ENCODE measurements around the gene PAK1.
"Not testable (repeated sequence)": the region's sequence is repeated elsewhere in the genome, so short reads cannot be mapped to it uniquely, and the experiment has no call there.

The PAK1 gene

DNA sequence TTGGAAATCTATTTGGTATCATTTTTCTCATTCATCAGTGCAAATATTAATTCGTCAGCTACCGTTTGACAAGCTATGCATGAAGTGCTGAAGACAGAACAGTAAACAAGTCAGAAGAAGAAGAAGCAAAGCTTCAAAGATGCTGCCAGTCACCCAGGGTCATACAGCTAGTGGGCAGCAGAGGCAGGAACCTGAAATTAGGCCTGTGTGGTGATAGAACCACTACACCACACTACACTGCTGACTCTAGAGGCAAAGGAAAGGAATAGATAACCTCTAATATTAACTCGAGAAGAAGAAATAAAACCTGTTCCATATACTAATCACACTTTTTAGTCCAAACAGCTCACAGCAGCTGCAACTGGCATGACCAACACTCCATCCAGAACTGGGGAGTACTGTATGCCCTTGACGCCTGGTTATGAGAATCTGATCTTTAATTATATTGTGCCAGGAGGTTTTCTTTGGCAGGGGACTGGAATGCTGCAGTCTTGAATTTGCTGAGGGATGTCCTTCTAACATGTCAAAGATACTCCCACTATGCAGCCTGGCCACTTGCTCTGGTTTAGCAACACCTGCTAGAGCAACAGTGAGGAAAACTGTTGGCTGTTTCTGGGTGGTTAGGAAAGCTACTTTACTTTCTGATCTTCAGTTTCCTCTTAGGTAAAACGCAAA is 73.0 kb downstream of the PAK1 start:
- no peak for DNase-seq

GRCh38 chr11:77400271-77400670 is 73.6 kb downstream of the PAK1 start:
- no peak for DNase-seq

- DNase-seq: no peak
Measured at GRCh38 chr11:77397631-77398030, 76.3 kb downstream of the PAK1 start.

GRCh38 chr11:77396911-77397310 is 77.0 kb downstream of the PAK1 start:
- no peak for DNase-seq

- DNase-seq: no peak
Measured at GRCh38 chr11:77396305-77396704, 77.6 kb downstream of the PAK1 start.

GRCh38 chr11:77395460-77396173 is 78.3 kb downstream of the PAK1 start:
- DNase-seq: no peak

DNA sequence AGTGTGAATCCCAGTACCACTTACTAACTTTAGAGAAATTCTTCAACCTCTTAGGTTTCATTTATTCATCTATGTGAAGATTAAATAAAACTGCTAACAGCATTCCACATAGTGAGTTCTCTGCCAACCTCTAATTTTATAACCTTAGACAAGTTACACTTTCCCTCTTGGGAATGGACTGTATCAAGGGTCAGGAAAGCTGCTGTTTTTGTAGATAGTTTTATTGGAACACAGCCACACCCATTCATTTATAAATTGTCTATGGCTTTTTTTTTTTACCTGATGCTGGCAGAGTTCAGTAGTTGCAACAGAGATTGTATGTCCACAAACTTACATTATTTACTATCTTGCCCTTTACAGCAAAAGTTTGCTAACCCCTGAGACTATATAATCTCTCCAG is 81.1 kb downstream of the PAK1 start:
- DNase-seq: no peak

- no peak for DNase-seq
Measured at GRCh38 chr11:77387701-77388100, 86.2 kb downstream of the PAK1 start.

GRCh38 chr11:77386178-77386577 is 87.7 kb downstream of the PAK1 start:
- no peak for DNase-seq

GRCh38 chr11:77385255-77385771 is 88.6 kb downstream of the PAK1 start:
- DNase-seq: not testable (repeated sequence)

DNA sequence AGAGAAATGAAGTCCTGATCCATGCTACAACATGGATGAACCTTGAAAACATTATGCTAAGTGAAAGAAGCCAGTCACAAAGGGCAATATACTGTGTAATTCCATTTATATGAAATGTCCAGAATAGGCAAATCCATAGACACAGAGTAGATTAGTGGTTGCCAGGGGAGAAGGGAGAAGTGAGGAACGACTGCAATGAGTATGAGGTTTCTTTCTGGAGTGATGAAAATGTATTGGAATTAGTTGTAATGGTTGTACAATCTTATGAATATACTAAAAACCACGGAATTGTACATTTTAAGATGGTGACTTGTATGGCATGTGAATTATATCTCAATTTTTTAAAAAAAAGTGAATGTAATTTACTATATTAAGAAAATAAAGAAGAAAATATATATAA is 89.3 kb downstream of the PAK1 start:
- DNase-seq: no peak

GRCh38 chr11:77383349-77383748 is 90.5 kb downstream of the PAK1 start:
- not testable (repeated sequence) for DNase-seq

- DNase-seq: no peak
Measured at GRCh38 chr11:77381729-77382665, 91.9 kb downstream of the PAK1 start.

- no peak for DNase-seq
Measured at GRCh38 chr11:77379934-77380333, 94.0 kb downstream of the PAK1 start.

DNA sequence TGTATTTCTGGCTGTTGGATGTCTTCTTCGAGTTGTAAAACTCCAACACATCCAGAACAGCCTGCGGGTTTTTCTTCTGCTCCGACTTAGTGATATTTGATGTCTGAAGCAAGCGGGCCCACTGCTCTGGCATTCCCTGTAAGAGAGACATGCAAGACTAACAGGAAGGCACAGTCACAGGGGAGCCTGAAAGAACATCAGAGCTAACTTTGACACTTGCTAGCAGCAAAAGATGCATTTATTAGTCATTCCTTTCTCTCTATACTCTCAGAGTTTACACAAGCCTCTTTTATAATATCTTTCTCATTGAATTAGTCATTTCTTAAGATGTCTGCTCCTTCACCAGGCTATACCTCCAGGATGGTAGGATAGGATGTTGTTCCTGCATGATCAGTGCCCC is 94.6 kb downstream of the PAK1 start:
- DNase-seq: no peak

- DNase-seq: peak; percentile 26 to 44
Measured at GRCh38 chr11:77377734-77378133, 96.2 kb downstream of the PAK1 start.

GRCh38 chr11:77375107-77375506 is 98.8 kb downstream of the PAK1 start:
- DNase-seq: no peak

- no peak for DNase-seq
Measured at GRCh38 chr11:77374611-77375031, 99.3 kb downstream of the PAK1 start.

DNA sequence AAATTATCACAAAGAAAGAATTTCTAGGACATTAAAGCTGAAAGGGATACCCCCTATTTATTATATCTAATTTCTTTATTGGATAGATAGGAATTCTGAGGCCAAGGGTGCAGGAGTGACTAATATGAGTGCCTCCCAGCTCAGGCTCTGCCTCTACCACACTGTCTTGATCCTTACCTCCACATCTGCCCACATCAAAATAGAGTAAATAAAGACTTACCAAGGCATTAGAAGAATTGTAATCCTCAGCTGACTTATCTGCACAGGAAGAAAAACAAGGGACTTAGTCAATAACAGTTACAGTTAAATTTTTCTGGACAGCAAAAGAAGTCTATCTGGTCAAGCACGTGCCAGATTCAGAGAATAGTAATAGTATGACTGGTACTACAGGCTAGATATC is 99.8 kb downstream of the PAK1 start:
- no peak for DNase-seq

- DNase-seq: no peak
Measured at GRCh38 chr11:77372726-77373125, 101.2 kb downstream of the PAK1 start.

GRCh38 chr11:77371646-77372045 is 102.2 kb downstream of the PAK1 start:
- no peak for DNase-seq

- DNase-seq: peak in 1 of 2 experiments; percentile 38
Measured at GRCh38 chr11:77370217-77370616, 103.7 kb downstream of the PAK1 start.

GRCh38 chr11:77361184-77361583 is 112.7 kb downstream of the PAK1 start:
- no peak for DNase-seq

Data from Kasumi-1 (cell line).